GM12891 (cell line): Measurements from ENCODE around the gene HCFC1.

Experiments used
- PAX5 ChIP-seq: IDR thresholded peaks from 2 replicates; pipeline ENCODE4 v1.6.1; 2011; ENCODE audit warnings: low read length, moderate library complexity, mild to moderate bottlenecking; ENCODE audit not compliant: insufficient read depth, severe bottlenecking
- POLR2A ChIP-seq: IDR thresholded peaks from 2 replicates; pipeline ENCODE4 v1.6.1; 2011; ENCODE audit warnings: low read depth, low read length, control low read depth
- POLR2AphosphoS5 ChIP-seq: IDR thresholded peaks from 2 replicates; pipeline ENCODE4 v1.6.1; 2011; ENCODE audit warnings: low read depth, low read length, control low read depth
- POU2F2 ChIP-seq: IDR thresholded peaks from 2 replicates; pipeline ENCODE4 v1.6.1; 2011; ENCODE audit warnings: low read depth, mild to moderate bottlenecking, control low read depth, low read length, moderate library complexity
- SPI1 ChIP-seq: IDR thresholded peaks from 2 replicates; pipeline ENCODE4 v1.6.1; 2011; ENCODE audit warnings: low read depth, low read length, control low read depth
- TAF1 ChIP-seq: IDR thresholded peaks from 2 replicates; pipeline ENCODE4 v1.6.1; 2011; ENCODE audit warnings: low read depth, low read length, control low read depth

GRCh38 chrX:153974726-153975286 is 3.2 kb upstream of the HCFC1 start:
- TF ChIP-seq POLR2AphosphoS5 (no peak), POLR2A (no peak), TAF1 (no peak), PAX5 (no peak), POU2F2 (no peak), SPI1 (no peak)
